ENCODE measurements around the gene ZSWIM2. TPM values are rescaled to one million over a fixed set of nuclear protein-coding genes. Genes with fewer than 3 reads are reported as not detected.

The ZSWIM2 gene
- polyA plus RNA-seq, 1 of the 3 experiments (the other 2 are of a cell fraction): 0.05 TPM

DNA sequence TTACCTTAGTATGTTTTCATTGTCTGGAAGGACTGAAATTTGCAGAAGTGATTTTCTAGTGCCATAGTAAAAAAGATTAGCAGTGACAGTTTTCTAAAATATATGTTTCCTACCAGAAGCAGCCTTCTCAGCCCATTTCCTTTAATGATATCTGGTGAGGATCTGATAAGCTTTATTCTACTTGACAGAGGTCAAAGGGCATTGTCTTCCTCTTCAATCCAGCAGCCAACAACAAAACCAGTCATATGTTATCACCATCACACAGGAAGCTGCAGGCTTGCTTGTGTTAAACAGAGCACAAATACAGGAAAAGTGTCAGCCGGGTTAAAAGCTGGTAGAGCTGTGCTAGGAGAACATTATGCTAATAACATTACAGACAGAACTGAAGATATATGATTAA, 35.6 kb upstream of the ZSWIM2 start:
- Histone ChIP-seq H4K20me1 (ENCODE audit: insufficient read depth) (no peaks in the 10 kb centered on the region), H3K4me1 (ENCODE audit: control insufficient read depth in 1 of 2, insufficient read depth in 2 of 2, low read depth in 1 of 2, low read length in 1 of 2) (peaks cover 6 to 10% of the 10 kb centered on the region in 2 experiments; a peak in 3 of 4 replicates), H3K9ac (no peak overlapping the region), H3K27ac (ENCODE audit: low read depth in 2 of 2, low read length in 1 of 2) (peak overlapping the region in 1 of 2 experiments; percentile 61; a peak in 2 of 4 replicates), H3K36me3 (replicated peaks in 1 of 2; ENCODE audit: control insufficient read depth in 1 of 2, insufficient read depth in 2 of 2, low read length in 1 of 2) (no peaks in the 10 kb centered on the region), H3K9me2 (no peaks in the 10 kb centered on the region), H2AFZ (ENCODE audit: low read depth) (no peak overlapping the region), H3K27me3 (ENCODE audit: insufficient read depth) (no peaks in the 10 kb centered on the region), H3K4me2 (no peak overlapping the region), H3K9me3 (no peaks in the 10 kb centered on the region), H3K4me3 (ENCODE audit: low read depth in 2 of 2, low read length in 1 of 2) (no peak overlapping the region), H3K79me2 (ENCODE audit: insufficient read depth) (no peaks in the 10 kb centered on the region), H3F3A (replicated peaks; ENCODE audit: insufficient read depth) (no peaks in the 10 kb centered on the region)
- ChIA-PET CTCF (interaction anchor here (1.1 to 1.2 kb wide), 2 partner anchors 19 to 63 kb away, joined by 3 read pairs; no protein-coding TSS in a partner anchor), POLR2A (no interaction called here)
- no peak for TF ChIP-seq FOXM1 (IDR thresholded peaks at IDR 0.05; ENCODE audit: low read depth)
- TF ChIP-seq FOXJ3 (CRISPR knock-in tag; IDR thresholded peaks at IDR 0.05): no peak
- TF ChIP-seq IRF3 (IDR thresholded peaks at IDR 0.05; ENCODE audit: low read depth, low read length): no peak
- TF ChIP-seq EP300 (IDR thresholded peaks at IDR 0.05; ENCODE audit: borderline replicate concordance in 1 of 2, low read depth in 1 of 2, low read length in 1 of 2): peak in 1 of 2 experiments; percentile 70; a peak in 1 of 4 replicates
- TF ChIP-seq RCOR1 (IDR thresholded peaks at IDR 0.05; ENCODE audit: low read length): peak; percentile 40; the same call in 1 of the 2 replicates
- no peak for TF ChIP-seq NFIC (IDR thresholded peaks at IDR 0.05; ENCODE audit: borderline replicate concordance)
- TF ChIP-seq GATA2 (CRISPR knock-in tag; IDR thresholded peaks at IDR 0.05): peak; percentile 79
- TF ChIP-seq PBX3 (IDR thresholded peaks at IDR 0.05): peak; percentile 8; the same call in 1 of the 2 replicates
- no peak for TF ChIP-seq SIN3A (IDR thresholded peaks at IDR 0.05; ENCODE audit: borderline replicate concordance, low read depth, low read length)
- peak; percentile 15 for DNase-seq
- 33% methylated on average over 1 of the region's 1 CpG for WGBS (ENCODE audit: low lambda C conversion rate)

DNA sequence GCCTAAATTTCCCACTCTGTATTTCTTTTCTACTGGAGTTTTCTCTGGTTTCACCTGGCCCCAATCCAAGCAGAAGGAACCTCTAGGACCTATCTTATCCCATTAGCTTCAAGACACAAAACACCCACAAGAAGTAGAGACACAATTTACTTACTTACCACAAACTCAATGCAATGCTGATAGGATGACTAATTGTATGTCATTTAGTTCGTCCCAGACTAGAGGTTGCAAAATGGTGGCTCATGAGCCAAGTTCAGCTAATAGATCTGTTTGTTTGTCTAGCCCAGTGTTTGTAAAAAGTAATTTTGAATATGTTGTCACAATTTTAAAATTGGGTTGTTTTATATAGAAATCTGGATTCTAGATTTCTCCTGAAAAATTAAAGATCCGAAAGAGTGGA, 34.7 kb upstream of the ZSWIM2 start:
- POLR2A ChIA-PET: no interaction called here

More for the DNA sequence above, 34.7 kb upstream of the ZSWIM2 start:
- Histone ChIP-seq H3K4me2 (no peak overlapping the region), H3K4me3 (ENCODE audit: low read depth in 2 of 2, low read length in 1 of 2) (no peak overlapping the region), H3K36me3 (replicated peaks in 1 of 2; ENCODE audit: control insufficient read depth in 1 of 2, insufficient read depth in 2 of 2, low read length in 1 of 2) (no peaks in the 10 kb centered on the region), H3K4me1 (ENCODE audit: control insufficient read depth in 1 of 2, insufficient read depth in 2 of 2, low read depth in 1 of 2, low read length in 1 of 2) (peaks cover 6 to 10% of the 10 kb centered on the region in 2 experiments; a peak in 3 of 4 replicates), H3K27me3 (ENCODE audit: insufficient read depth) (no peaks in the 10 kb centered on the region), H3K9ac (no peak overlapping the region), H3K9me3 (no peaks in the 10 kb centered on the region), H4K20me1 (ENCODE audit: insufficient read depth) (no peaks in the 10 kb centered on the region), H2AFZ (ENCODE audit: low read depth) (no peak overlapping the region), H3K9me2 (no peaks in the 10 kb centered on the region), H3F3A (replicated peaks; ENCODE audit: insufficient read depth) (no peaks in the 10 kb centered on the region), H3K27ac (ENCODE audit: low read depth in 2 of 2, low read length in 1 of 2) (no peak overlapping the region), H3K79me2 (ENCODE audit: insufficient read depth) (no peaks in the 10 kb centered on the region)
- no peak for DNase-seq
- TF ChIP-seq IRF3 (IDR thresholded peaks at IDR 0.05; ENCODE audit: low read depth, low read length): no peak
- no peak for TF ChIP-seq PBX3 (IDR thresholded peaks at IDR 0.05)
- no peak for TF ChIP-seq FOSL2 (IDR thresholded peaks at IDR 0.05; ENCODE audit: borderline replicate concordance, low read depth)
- TF ChIP-seq NFIC (IDR thresholded peaks at IDR 0.05; ENCODE audit: borderline replicate concordance): no peak
- no peak for TF ChIP-seq MXI1 (IDR thresholded peaks at IDR 0.05; ENCODE audit: low read depth, low read length)
- no peak for TF ChIP-seq SMC3 (IDR thresholded peaks at IDR 0.05; ENCODE audit: low read depth, low read length)
- TF ChIP-seq USF1 (IDR thresholded peaks at IDR 0.05; ENCODE audit: borderline replicate concordance, low read depth): no peak
- TF ChIP-seq POLR2AphosphoS5 (IDR thresholded peaks at IDR 0.05; ENCODE audit: low read depth, low read length): no peak
- CTCF ChIA-PET: interaction anchor here (0.8 to 1.4 kb wide), 2 partner anchors 14 to 698 kb away, joined by 3 read pairs; no protein-coding TSS in a partner anchor
- WGBS (ENCODE audit: low lambda C conversion rate): 63% methylated on average over 2 of the region's 2 CpGs

Data from SK-N-SH (cell line).